HG03039 (cell line): ENCODE results near the gene RALB.
"Not testable (repeated sequence)": the region's sequence is repeated elsewhere in the genome, so short reads cannot be mapped to it uniquely, and the experiment has no call there.

Experiments
- ATAC-seq: cut with Tn5 transposase; IDR thresholded peaks from one replicate; pipeline ENCODE4 v1.9.1; 2021; ENCODE audit warnings: mild to moderate bottlenecking, moderate library complexity; ENCODE audit not compliant: unreplicated experiment

The RALB gene

DNA sequence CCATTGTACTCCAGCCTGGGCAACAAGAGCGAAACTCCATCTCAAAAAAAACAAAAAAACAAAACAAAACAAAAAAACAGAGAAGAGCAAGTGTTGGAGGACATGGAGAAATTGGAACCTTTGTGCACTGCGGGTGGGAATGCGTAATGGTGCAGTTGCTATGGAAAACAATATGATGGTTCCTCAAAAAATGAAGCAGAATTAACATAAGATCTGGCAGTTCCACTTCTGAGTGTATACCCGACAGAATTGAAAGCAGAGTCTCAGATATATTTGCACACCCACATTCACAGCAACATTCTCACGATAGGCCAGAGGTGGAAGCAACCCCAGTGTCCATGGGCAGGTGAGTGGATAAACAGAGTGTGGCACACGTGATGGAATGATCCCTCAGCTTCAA, 11.0 kb upstream of the RALB start:
- ATAC-seq, result no peak

- no peak for ATAC-seq
Measured at GRCh38 chr2:120243211-120243610, 9.4 kb upstream of the RALB start.

DNA sequence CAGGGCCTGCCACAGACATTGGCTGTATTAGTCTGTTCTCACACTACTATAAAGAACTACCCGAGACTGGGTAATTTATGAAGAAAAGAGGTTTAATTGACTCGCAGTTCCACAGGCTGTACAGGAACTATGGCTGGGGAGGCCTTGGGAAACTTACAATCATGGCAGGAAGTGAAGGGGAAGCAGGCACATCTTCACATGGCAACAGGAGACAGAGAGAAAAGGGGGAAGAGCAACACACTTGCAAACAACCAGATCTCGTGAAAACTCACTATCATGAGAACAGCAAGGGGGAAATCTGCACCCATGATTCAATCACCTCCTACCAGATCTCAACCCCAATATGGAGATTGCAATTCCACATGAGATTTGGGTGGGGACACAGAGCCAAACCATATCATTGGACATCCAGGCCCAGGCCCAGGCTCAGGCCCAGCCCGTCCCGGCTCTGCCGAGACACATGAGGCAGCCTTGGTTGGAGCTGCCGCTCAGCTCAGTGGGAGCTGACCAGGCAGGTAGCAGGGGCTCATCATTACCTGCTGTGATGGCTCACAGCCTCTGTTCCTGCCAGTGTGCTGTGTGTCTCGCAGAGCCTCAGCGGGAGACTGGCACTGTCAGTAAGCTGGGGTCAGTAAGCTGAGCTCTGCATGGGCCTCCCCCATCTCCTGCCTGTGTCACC, 8.6 kb upstream of the RALB start:
- no peak for ATAC-seq

DNA sequence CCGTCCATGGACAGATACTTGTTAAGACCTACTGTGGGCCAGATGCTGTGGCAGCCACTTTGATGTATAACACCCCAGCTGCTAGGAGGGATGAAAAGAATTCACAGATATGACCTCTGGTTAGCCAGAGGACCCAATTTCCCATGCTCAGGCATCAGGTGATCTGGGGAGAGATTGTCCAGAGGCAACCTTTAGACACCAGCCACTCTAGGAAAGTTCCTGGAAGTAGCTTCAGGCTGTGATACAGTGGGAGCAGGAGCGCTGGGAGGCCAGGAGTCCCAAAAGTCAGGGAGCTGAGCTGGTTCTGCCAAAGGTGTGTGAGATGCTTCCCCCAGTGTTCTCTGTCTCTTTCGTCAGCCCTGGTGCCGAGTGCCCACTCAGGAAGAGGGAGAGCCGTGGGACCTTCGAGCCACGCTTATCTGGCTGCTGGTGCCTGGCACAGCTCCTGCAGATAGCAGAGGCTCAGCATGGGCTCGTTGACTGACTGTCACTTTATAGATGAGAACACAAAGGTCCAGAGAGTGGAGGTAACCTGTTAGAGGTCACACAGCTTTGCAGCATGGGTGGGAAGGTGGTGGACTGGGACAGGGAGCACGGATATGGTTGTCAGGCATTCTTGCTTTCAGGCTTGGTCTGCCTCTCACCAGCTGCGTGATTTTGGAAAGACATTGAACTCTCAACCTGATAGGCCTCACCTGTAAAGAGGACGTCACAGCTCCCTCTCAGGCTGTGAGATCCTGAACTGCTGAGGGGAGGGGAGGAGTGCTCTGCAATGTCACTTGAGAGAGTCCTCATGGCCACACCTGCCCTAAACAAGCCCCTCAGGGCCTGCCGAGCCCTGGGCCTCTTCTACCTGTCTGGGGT, 7.8 kb upstream of the RALB start:
- no peak for ATAC-seq

GRCh38 chr2:120245520-120246332, 6.9 kb upstream of the RALB start:
- no peak for ATAC-seq

DNA sequence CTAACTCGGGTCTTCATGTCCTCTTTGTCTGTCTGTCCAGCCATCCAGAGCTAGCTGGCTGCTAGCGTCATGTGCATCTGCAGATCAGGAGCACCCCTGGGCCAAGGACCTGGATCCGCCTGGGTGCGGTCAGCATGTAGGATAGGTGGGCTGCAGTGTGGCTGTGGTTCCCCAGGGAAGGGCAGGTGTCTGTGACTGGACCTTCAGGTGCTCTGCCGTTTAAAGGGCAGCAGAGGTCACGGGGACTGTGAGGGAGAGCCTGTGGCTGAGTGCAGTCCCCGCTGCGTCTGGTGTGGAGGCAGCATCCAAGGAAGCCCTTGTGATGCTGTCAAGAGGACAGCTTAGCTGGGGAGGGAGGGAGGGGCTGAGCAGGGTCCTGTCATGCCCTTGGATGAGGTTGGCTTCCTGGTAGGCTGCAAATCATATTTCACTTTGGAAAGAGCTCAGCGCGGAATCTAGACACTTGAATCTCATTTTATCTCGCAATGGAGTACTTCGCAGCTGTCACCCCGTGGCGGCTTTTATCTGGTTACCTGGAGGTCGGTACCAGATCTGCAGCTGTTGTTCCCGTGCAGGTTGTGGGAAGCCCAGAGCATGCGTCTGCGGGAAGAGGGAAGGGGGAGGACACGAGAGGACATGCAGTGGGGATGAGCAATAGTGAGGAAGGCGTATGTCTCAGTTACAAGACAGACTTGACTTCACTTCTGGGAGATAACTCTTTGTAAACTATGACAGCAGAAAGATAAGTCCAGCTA, 5.9 kb upstream of the RALB start:
- no peak for ATAC-seq

DNA sequence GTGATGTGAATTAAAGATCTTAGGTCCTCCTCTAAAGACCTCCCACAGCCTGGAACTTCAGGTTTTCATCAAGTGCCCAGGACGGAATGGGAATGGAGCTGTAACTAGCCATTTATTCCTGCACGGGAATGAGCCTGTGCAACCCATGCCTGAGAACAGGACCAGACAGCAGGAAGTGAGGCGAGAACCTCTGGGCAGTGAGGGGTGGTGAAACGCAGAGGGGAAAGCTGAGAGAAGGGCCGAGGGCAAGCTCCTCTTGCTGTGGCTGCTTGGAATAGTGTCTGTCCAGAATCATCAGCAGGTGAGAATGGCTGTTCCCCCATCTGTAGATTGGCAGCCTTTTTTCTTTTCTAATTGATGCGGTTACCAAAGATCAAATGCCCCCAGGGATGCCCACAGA, 4.8 kb upstream of the RALB start:
- no peak for ATAC-seq

DNA sequence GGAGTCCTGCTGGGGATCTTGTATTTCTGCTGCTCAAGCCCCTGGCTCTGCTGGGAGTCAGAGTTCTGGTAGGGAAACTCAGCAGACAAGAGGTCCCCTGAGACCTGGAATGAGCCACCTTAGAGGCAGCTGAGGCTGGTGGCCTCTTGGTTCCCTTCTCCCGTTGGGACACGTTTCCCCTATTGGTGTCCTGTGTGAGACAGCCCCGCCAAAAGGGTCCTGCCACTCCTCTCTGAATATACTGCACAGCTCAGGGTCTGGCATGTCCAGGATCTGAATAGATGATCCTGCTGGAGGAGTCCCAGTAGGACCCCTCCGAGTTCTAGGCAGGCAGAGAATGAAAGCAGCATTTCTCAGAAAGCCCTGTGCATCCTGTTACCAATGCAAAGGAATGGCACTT, 2.0 kb upstream of the RALB start:
- no peak for ATAC-seq

DNA sequence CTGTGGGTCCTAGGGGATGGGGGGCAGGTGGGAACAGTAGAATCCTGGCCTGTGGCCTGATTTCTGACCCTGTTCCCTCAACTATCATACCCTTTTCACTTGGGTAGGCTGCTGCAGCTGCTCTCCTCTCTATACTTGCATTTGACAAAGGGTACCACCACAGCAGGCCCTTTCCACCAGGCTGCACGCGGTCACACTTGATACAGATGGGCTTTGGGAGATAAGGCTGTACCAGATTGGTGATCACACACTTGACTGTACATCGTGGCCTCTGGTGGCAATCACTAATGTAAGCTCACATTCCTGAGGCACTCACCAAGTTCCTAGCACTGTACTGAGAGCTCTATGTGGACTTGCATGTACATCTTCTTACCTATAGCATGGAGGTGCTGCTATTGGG, 1.6 kb upstream of the RALB start:
- no peak for ATAC-seq

DNA sequence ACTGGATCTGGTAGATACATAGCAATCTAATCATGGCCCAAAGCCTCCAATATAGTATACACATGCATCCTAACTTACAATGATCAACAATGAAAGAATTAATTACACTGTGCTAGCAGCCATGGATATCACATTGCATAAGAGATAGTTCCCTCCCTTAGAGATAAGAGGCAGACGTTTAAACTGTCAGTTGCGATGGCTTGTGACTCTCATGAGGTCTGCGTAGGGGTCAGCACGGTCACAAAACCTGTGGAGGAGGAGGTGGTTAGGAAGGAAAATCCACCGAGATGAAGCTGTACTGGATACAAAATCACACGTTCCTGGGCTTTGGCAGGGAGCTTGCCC, 800 bp upstream of the RALB start:
- no peak for ATAC-seq

DNA sequence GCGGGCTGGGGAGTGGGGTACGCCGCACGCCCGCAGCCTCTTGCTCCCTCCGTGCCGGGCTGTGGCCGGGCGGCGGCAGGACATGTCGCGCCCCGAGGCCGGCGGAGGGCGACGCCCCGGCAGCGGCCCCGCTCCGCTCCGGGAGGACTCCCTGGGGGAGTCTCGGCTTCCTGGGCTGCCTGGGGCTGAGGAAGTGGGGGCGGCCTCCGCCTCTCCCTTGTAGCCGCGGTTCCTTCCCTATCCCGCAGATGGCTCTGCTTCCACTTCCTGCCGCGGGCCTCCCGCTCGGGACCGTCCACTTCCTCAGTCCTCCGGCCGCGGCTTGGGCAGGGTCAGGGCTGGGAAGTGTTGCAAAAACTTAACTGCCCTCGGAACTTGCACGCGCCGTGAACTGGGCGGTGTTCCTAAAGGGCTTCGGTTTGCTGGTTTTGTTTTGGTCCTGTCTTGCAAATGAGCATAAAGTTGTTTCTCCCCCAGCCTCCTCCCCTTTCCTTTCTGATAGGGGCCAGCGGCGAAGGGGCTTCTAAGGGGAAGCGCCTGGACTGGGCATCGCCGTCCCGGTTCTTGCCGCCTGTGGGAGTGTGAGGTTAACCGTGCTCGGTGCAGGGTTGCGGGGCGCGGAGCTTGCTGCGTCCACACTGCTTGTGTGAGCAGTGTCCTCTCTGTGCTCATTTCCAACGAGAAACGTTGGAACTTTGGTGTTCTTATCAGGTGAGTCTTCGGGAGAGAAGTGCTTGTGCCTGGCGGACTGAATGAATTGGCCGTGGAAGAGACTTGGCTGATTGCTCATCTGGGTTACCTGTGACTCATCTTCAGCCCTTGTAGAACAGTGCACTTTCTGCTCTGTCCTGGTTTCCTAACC, 600 bp downstream of the RALB start:
- ATAC-seq, result peak; percentile 21

DNA sequence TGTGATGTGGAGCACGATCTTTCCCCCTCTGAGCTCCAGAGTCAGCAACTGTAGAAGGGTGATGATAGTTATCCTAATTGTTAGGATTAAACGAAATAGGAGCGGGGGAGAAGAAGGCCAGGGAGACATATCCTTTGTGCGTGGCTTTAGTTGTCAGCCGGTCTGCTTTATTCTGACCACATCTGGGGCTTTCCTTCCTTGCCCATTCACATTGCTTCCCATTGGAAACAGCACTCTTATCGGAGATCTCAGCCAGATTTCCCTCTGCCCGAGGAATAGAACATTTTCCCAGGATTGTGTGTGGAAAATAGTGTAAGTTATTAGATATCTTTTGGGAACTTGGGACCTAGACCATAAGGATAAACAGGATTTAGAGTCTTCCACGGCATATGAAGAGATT, 1.5 kb downstream of the RALB start:
- no peak for ATAC-seq

DNA sequence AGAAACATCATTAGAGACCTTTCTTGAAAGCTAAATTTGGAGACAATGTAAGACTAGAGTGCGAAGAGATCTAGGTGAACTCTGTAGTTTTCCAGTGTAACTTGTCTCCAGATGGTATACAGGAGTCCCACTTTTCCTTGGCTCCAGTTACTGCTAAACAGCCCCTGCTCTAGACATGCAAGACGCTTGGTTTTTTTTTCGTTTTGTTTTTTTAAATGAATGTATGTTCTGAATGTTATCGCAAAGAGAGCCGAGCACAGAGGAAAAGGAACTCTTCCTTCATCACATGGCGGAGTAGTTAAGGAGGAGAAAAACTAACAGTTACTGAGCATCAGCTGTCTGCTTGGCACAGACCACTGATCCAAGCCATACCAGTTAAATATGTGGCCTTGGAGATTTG, 2.4 kb downstream of the RALB start:
- no peak for ATAC-seq

GRCh38 chr2:120255986-120256650, 3.5 kb downstream of the RALB start:
- no peak for ATAC-seq

DNA sequence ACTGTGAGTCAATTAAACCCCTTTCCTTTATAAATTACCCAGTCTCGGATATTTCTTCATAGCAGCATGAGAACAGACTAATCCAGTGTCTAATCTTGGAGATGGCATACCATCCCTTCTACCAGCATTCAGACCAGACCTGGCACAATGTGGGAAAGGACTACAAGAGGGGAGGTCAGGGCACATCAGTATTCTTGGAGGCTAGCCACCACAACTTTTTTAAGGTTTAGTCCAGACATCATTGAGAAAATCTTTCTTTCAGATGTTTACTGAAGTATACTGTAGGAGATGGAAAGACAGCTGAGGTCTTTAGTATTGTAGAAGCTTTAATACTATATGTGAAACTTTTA, 4.0 kb downstream of the RALB start:
- no peak for ATAC-seq

- no peak for ATAC-seq
Measured at GRCh38 chr2:120257522-120257921, 4.9 kb downstream of the RALB start.

GRCh38 chr2:120258196-120258595, 5.5 kb downstream of the RALB start:
- no peak for ATAC-seq

- ATAC-seq, result not testable (repeated sequence)
Measured at GRCh38 chr2:120259939-120260338, 7.3 kb downstream of the RALB start.

DNA sequence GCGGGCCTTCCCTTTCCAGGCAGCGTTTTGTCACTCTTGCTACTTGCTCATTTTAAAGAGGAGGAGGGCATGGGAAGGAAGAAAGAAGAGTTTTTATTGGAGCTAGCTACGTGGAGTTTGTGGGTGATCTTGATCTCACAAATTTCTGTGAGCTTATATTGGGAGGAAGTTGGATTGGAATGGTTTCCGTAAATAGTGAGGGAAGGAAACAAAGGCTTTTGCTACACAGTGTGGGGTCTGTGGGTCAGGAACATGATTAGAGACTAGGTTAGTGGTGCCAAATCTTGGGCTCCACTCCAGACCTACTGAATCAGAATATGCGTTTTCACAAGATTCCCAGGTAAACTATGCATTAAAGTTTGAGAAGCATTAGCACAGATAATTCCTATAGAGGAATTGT, 8.1 kb downstream of the RALB start:
- ATAC-seq, result no peak
